Lower leg skin (tissue), 3 donors: ENCODE data around the gene SFSWAP.

Experiments
- POLR2A ChIP-seq, 2 donors: fragments of 450-650 bp; IDR thresholded peaks; one replicate each; pipeline ENCODE4 v1.6.1; 2016 to 2017; ENCODE audit warnings: antibody characterized with exemption in 2 of 2, mild to moderate bottlenecking in 1 of 2, moderate library complexity in 1 of 2
- TF ChIP-seq, protein P1 (sequence below), 3 donors: fragments of 450-650 bp; IDR thresholded peaks; one replicate each; pipeline ENCODE4 v1.5.1; 2016; ENCODE audit warnings: antibody characterized with exemption in 3 of 3, mild to moderate bottlenecking in 3 of 3, moderate library complexity in 2 of 3

DNA sequence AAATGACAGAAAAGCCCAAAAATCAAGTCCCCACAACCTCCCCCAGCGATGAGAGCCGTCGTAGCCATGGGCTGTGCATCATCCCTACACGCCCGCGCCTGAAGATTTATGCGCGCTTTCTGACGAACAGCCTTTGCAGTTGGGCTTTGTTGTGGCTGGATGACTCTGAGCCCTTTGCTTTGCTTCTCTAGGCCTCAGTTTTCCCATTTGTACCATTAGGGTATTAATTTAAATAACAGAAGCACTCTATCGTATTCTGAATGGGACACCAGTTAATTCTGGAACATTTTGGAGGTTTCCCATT, 24.2 kb downstream of the SFSWAP start:
- no peak for TF ChIP-seq POLR2A (IDR thresholded peaks at IDR 0.05)
- TF ChIP-seq, protein P1, sequence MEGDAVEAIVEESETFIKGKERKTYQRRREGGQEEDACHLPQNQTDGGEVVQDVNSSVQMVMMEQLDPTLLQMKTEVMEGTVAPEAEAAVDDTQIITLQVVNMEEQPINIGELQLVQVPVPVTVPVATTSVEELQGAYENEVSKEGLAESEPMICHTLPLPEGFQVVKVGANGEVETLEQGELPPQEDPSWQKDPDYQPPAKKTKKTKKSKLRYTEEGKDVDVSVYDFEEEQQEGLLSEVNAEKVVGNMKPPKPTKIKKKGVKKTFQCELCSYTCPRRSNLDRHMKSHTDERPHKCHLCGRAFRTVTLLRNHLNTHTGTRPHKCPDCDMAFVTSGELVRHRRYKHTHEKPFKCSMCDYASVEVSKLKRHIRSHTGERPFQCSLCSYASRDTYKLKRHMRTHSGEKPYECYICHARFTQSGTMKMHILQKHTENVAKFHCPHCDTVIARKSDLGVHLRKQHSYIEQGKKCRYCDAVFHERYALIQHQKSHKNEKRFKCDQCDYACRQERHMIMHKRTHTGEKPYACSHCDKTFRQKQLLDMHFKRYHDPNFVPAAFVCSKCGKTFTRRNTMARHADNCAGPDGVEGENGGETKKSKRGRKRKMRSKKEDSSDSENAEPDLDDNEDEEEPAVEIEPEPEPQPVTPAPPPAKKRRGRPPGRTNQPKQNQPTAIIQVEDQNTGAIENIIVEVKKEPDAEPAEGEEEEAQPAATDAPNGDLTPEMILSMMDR (IDR thresholded peaks at IDR 0.05) = no peak
